ENCODE results near the gene COLGALT1. TPM values are rescaled to one million over a fixed set of nuclear protein-coding genes. Genes with fewer than 3 reads are reported as not detected.

COLGALT1 gene
- total RNA-seq, 4 donors from 2014 or later, result 19.3 to 35.9 (median 33.0) TPM

- no peaks in the 10 kb centered on the region for H3K9me3 ChIP-seq
- H3K36me3 ChIP-seq, result no peaks in the 10 kb centered on the region
- H3K27me3 ChIP-seq, result no peaks in the 10 kb centered on the region
- TF ChIP-seq POLR2A (IDR thresholded peaks at IDR 0.05) (no peak), CTCF (IDR thresholded peaks at IDR 0.05) (no peak)
- no peak overlapping the region for H3K4me3 ChIP-seq (replicated peaks in 1 of 3)
- intact Hi-C loops (cut with DNase I), result no loop called here
- H3K27ac ChIP-seq, result no peak overlapping the region
- no peak for DNase-seq
- peaks cover 8 to 10% of the 10 kb centered on the region in 2 donors for H3K4me1 ChIP-seq
Observed at GRCh38 chr19:17534767-17535166, 20.7 kb upstream of the COLGALT1 start.

- Histone ChIP-seq H3K27me3 (no peaks in the 10 kb centered on the region), H3K36me3 (no peaks in the 10 kb centered on the region), H3K9me3 (no peaks in the 10 kb centered on the region), H3K4me3 (replicated peaks in 1 of 3) (no peak overlapping the region), H3K4me1 (peaks cover 8 to 10% of the 10 kb centered on the region in 2 donors), H3K27ac (no peak overlapping the region)
- DNase-seq, result no peak
- intact Hi-C loops (cut with DNase I), result no loop called here
- TF ChIP-seq POLR2A (IDR thresholded peaks at IDR 0.05), result no peak
- TF ChIP-seq CTCF (IDR thresholded peaks at IDR 0.05), result no peak
- WGBS, 2 donors, result 80 to 82% methylated on average over 6 of the region's 6 CpGs
Observed at GRCh38 chr19:17536955-17537354, 18.5 kb upstream of the COLGALT1 start.

GRCh38 chr19:17538684-17539237 lies 16.7 kb upstream of the COLGALT1 start:
- H3K4me1 ChIP-seq, result peaks cover 8 to 10% of the 10 kb centered on the region in 2 donors
- H3K36me3 ChIP-seq, result no peaks in the 10 kb centered on the region
- DNase-seq, result no peak
- no peaks in the 10 kb centered on the region for H3K9me3 ChIP-seq
- intact Hi-C loops (cut with DNase I), result no loop called here
- no peak overlapping the region for H3K27ac ChIP-seq
- peak overlapping the region in 1 of 3 donors; percentile 21 for H3K4me3 ChIP-seq (replicated peaks in 1 of 3)
- TF ChIP-seq CTCF (IDR thresholded peaks at IDR 0.05), result no peak
- 8 to 13% methylated on average over 4 to 6 of the region's 13 CpGs for WGBS, 2 donors
- H3K27me3 ChIP-seq, result no peaks in the 10 kb centered on the region

- TF ChIP-seq CTCF (IDR thresholded peaks at IDR 0.05), result peak in 1 of 6 experiments; percentile 18
- TF ChIP-seq POLR2A (IDR thresholded peaks at IDR 0.05), result no peak
- Histone ChIP-seq H3K27ac (no peak overlapping the region), H3K27me3 (no peaks in the 10 kb centered on the region), H3K4me3 (replicated peaks in 1 of 3) (peak overlapping the region in 1 of 3 donors; percentile 21), H3K36me3 (no peaks in the 10 kb centered on the region), H3K4me1 (peaks cover 8 to 10% of the 10 kb centered on the region in 2 donors), H3K9me3 (no peaks in the 10 kb centered on the region)
- WGBS, 2 donors, result 2% methylated on average over 24 to 30 of the region's 82 CpGs
- intact Hi-C loops (cut with DNase I), result no loop called here
- DNase-seq, result peak; percentile 75
Observed at GRCh38 chr19:17539238-17540117, 16.0 kb upstream of the COLGALT1 start.

- no peak for TF ChIP-seq CTCF (IDR thresholded peaks at IDR 0.05)
- no peak for TF ChIP-seq POLR2A (IDR thresholded peaks at IDR 0.05)
- H3K4me1 ChIP-seq, result peaks cover 8 to 10% of the 10 kb centered on the region in 2 donors
- no peaks in the 10 kb centered on the region for H3K9me3 ChIP-seq
- no peaks in the 10 kb centered on the region for H3K27me3 ChIP-seq
- intact Hi-C loops (cut with DNase I), result no loop called here
- no peak for DNase-seq
- H3K36me3 ChIP-seq, result no peaks in the 10 kb centered on the region
- no peak overlapping the region for H3K27ac ChIP-seq
- WGBS, 2 donors, result 61 to 68% methylated on average over 3 to 27 of the region's 30 CpGs
- no peak overlapping the region for H3K4me3 ChIP-seq (replicated peaks in 1 of 3)
Observed at GRCh38 chr19:17540174-17540573, 15.3 kb upstream of the COLGALT1 start.

Measured in thyroid gland (tissue), 4 donors.